Hepatic stellate cell (primary cell): ENCODE measurements around the gene SPSB2.
A peak's percentile ranks its signal among the peaks of the same experiment; 100 is the strongest.

Experiments
- DNase-seq: peaks from one replicate; pipeline ENCODE4 v3.0.0; 2011; ENCODE audit warnings: low spot score

The SPSB2 gene

DNA sequence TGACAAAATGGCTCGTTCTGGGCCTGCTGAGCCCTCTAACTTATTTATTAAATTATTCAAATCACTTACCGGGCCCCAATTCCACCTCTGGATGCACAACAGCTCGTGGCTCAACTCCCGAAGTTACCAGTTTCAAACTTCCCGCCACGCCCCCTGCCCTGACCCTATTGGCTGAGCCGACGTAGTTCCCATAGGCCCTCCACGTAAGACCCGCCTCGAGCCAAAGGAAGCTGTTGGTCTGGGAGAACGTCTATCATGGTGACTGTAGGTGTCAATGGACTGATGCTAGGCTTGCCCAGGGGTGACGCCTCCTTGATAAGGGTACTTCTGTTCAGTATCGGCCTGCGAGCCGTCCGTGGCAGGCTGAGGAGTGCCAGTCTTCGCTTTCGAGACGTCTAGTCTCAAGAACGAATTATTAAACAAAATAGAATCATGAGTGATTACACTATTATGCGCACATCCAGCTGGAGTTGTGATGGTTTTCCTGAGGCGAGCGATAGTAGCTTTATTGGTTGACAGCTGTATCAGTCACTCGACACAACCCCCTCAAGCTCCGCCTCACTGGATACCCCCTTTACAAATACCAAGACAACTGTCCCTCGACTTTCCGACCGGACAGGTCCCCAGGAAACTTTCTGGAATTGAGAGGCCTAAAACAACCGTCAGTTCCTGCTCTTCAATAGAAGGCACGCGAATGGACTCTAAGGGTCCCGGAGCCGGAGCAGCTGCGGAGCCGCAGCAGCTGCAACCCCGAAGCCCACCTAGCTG, 21.8 kb downstream of the SPSB2 start, which contains the start of gene CDCA3:
TSS of gene CDCA3 (minus strand) at position 134 of the 768 bp plus-strand sequence. CDS start 334 bp downstream, outside the sequence.
- DNase-seq: peak; percentile 100

DNA sequence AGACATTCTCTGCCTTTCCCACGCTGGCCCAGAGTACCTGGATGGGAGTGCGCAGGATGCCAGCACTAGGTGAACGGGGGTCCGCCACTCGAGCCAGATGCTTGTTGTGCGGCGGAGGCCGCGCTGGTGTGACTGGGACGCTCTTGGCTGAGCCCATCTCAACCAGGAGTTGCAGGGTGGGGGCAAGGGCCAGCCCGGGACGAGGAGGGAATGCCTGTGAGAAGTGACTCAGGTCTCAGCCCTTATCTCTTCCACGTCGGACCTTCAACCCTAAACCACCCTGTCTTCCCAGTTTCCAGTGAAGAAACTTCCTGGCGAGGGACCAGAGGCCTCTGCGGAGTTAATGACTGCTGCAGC, 22.3 kb downstream of the SPSB2 start:
- DNase-seq: no peak

DNA sequence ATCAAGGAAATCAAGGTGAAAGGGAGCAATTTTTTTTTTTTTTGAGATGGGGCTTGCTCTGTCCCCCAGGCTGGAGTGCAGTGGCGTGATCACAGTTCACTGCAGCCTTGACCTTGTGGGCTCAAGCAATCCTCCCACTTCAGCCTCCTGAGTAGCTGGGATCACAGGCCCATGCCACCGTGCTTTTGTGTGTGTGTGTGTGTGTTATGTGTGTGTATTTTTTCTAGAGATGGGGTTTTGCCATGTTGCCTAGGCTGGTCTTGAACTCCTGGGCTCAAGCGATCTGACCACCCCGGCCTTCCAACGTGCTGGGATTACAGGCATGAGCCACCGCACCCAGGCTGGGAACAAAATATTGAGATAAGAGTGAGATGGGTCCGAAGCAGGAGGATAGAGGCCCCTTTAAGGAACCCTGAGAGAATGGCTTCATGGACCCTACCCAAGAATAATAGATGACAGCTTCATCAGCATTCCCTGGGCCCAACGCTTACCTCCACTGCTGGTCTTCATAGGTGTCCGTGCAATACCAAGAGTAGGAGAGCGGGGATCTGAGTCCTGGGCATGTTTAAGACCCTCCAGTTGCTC, 23.0 kb downstream of the SPSB2 start:
- no peak for DNase-seq

DNA sequence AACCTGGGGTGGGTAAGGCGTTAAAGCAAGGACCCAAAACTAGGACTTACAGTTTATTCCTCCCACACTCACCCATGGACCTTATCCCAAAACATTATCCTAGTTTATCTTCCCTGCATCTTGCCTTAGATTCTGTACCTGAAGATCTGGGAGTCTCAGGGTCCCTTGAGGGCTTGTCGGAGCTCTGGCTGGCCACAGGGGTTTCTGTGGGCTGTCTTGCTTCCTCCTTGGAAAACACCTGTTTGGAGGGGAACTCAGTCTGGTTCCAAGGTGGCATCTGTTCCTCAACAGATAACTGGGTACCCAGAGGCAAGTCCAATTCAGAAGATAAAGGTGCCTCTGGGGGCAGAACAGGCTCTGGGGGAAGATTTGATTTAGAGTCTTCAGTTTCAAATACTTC, 23.7 kb downstream of the SPSB2 start:
- no peak for DNase-seq

DNA sequence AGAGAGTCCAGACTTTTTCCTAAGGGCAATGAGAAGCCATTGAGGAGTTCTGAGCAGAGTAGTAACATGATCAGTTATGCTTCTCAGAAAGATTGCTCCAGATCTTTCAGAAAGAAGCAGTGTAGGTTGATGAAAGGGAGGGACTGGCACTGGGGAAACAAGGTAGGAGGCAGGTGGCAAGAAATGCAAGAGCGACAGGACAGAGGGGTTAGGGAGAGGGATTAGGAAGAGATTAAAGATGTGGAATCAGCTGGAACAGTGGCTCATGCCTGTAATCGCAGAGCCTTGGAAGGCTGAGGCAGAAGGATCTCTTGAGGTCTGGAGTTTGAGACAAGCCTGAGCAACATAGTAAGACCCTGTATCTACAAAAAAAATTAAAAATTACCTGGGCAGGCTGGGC, 25.4 kb downstream of the SPSB2 start:
- no peak for DNase-seq

DNA sequence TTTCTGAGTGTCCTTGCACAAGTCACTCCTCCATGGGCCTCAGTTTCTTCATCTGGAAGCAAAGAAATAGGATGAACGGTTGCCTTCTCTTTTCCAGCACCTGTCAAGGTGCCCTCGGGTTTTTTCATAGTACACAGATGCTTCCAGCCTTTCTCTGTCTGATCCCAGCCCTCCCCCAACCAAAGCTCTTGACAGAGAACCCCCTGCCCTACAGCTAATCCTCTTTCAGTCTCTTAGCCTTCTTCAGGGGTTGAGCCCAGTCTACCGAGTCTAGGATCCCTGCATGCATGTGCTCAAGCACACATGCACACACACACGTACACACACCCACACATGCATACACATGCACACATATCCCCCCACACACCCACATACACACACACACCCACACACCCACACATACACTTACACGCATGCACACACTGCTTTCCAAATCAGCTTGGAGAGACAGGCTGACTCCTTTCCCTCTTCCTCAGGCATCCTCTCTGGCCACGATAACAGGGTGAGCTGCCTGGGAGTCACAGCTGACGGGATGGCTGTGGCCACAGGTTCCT, 26.7 kb downstream of the SPSB2 start:
- DNase-seq: no peak

DNA sequence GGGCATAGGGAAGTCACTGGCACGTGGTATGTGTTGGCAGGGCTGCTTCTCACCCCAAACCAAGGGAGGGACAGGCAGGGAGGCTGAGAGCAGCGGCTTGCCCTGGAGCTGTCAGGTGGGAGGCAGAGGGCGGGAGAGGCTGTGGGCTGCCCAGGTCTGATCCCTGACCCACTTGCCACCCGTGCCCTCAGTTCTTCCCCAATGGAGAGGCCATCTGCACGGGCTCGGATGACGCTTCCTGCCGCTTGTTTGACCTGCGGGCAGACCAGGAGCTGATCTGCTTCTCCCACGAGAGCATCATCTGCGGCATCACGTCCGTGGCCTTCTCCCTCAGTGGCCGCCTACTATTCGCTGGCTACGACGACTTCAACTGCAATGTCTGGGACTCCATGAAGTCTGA, 27.7 kb downstream of the SPSB2 start:
- DNase-seq: no peak

DNA sequence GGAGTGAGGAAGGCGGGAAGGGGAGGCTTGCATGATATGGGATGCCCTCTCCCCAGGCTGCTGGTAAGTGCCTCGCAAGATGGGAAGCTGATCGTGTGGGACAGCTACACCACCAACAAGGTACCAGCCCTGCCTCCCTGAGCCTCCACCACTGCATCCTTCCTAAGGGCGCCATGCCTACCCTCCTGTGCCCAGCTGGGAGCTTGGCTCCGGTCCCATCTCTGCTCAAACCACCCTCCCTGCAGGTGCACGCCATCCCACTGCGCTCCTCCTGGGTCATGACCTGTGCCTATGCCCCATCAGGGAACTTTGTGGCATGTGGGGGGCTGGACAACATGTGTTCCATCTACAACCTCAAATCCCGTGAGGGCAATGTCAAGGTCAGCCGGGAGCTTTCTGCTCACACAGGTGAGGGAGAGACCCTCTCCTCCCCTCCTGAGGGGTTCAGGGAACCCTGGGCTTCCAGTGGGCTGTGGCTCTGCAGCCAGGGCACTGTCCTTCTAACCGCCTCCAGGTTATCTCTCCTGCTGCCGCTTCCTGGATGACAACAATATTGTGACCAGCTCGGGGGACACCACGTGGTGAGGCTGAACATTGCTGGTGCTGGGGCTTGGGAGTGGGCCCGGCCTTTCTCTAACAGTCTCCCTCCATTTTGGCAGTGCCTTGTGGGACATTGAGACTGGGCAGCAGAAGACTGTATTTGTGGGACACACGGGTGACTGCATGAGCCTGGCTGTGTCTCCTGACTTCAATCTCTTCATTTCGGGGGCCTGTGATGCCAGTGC, 29.8 kb downstream of the SPSB2 start:
- DNase-seq: no peak

DNA sequence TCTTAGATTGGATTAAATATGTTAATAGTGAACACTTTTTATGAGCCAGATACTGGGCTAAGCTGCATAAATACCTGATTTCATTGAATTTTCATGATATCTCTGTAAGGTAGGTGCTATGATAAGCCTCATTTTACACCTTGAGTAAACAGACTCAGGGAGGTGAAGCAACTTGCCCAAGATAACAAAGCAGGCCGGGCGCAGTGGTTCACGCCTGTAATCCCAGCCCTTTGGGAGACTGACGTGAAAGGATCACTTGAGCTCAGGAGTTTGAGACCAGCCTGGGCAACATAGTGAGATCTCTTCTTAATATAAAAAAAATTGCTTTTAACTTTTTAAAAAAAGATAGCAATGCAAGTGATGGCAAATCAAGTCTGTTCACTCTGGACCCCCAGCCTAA, 31.0 kb downstream of the SPSB2 start:
- no peak for DNase-seq

DNA sequence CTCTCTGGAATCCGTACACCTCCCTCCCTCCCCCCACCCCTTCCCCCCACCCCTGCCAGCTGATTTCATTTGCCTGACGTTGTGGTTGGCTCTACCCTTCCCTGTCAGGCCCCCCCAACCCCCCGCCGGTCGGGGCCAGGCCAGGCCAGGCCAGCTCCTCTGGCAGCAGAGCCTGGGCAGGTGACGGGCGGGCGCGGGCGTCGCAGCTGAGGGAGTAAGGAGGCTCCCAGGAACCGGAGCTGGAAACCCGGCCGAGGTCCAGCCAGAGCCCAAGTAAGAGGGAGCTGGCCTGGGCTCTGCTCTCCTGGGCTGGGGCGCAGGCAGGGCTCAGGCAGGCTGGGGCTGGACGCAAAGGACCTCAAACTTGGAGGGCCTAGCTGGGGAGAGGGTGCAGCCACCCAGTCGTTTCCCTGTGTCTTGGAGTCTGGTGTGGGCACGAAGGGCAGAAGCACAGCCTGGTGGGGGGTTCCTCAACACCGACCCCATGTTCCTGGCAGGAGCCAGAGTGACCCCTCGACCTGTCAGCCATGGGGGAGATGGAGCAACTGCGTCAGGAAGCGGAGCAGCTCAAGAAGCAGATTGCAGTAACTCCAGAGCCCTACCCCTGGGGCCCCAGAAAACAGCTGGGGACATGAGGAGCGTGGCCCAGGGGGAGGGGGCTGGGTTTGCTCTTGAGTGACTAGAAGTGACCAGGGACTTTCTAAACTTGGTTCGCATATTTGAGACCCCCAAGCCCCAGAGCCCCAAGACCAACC, 32.2 kb downstream of the SPSB2 start, which contains the start of gene GNB3:
TSS of gene GNB3 (plus strand) at position 165 of the 755 bp plus-strand sequence. CDS start at position 528, 363 bp downstream.
- DNase-seq: no peak

DNA sequence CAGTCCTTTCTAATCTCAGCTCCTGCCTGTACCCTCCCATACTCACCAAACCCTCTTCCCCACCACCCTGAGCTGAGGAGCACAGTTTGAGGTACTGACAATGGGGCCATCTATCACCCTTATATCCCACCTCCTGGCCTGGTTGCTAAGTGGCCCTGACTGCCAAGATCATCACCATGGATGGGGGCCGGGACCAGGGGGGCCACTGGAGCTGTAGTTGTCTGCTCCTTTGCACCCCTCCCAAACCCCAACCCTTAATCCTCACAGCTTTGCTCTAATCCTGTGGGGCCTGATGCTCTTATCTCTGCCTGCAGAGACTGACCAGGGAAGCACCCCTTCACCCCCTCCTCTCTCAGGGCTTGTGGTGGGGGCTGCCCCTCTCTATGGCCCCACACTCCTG, 32.8 kb downstream of the SPSB2 start:
- no peak for DNase-seq

DNA sequence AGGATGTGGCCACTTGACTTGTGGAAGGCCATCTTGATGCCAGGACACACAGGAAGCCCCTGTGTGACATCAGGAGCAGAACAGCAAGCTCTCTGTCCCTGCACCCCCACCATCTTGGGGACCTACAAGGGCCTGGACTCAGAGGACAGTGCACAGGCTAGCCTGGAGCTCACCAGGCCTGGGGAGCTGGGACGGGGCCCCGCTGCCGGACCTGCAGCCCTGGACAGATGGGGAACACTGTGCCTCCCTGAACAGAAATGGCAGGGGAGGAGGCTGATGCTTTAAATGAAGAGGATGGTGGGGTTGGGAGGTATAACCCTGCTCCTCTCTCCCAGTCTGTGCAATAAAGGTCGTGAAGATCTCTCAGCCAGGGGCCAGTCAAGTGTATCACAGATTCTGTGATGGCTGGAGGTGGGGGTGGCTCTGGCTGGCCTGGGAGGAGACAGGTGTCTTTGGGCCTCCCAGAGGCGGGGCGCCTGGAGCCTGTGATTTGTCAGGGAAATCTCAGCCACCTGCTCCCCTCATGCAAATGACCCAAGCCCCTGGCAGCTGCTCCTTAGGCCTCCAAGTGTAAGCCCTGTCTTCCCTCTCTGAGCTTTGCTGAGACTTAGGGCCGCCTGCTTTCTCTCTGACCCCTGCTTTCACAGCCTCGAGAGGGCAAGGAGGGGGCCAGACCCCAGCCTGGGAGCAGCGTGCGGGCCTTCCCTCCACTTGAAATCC, 33.5 kb downstream of the SPSB2 start:
- no peak for DNase-seq

DNA sequence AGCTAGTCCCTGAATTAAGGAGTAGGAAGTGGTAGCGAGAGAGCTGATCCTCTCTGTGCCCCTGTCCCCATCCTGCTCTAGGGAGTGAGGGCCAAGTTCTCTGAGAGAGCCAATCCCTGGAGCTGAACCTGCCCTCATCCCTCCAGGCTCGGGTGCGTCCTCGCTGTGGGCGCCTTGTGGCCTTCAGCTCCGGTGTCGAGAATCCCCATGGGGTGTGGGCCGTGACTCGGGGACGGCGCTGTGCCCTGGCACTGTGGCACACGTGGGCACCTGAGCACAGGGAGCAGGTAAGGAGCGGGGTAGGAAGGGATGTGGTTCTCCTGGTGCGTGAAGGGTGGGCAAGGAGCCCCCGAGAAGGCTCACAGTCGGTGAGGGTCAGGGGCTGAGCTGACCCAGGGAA, 34.2 kb downstream of the SPSB2 start:
- DNase-seq: no peak

DNA sequence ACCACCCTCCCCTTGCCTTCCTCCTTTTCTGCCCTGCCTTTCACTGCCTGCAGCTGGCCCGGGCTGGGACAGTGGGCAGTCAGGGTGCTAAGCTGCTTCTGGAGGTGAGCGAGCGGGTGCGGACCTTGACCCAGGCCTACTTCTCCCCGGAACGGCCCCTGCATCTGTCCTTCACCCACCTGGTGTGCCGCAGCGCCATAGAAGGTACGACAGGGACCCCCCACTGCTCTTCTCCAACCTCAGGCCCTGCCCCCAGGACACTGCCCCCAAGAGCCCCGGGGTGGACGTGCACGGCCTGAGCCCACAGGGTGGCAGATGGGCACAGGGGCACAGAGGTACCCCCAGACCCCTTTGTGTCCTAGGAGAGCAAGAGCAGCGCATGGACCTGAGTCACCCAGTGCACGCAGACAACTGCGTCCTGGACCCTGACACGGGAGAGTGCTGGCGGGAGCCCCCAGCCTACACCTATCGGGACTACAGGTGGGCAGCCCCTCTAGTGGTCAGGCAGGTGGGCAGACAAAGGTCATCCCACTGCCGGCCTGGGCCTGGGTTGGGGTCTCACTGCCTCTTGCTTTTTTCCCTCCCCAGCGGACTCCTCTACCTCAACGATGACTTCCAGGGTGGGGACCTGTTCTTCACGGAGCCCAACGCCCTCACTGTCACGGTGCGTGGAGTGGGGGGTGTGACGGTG, 35.6 kb downstream of the SPSB2 start:
- no peak for DNase-seq

DNA sequence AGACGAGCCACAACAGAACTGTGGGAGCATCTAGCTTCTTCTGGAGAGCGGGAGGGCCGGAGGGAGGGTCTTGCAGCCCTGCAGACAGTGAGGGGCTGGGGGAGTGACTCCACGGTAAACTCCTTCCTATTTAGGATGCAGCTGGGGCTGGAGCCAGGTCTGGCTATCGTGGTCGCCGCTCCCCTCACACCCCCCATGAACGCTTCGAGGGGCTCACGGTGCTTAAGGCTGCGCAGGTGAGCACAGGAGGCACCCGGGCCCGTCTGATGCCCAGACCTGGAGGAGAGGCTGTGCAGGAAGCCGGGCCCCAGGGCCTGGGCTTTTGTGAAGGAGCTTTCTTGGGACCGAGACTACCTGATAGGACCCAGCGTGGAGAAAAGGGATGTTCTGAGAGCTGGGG, 36.3 kb downstream of the SPSB2 start:
- no peak for DNase-seq

DNA sequence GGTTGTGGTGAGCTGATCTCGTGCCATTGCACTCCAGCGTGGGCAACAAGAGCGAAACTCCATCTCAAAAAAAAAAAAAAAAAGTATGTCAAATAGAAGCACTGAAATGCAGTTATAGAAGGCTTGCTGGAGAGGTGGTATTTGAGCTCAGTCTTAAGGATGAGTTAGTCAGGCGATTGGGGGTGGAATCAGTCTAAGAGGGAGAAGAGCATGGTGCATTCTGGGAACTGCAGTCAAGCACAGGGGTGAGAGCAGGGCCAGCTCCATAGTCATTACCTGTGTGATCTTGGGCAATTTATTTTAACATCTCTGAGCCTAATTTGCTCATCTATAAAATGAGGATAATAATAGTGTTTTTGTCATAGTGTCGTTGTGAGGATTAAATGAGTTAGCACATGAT, 38.2 kb downstream of the SPSB2 start:
- DNase-seq: no peak

DNA sequence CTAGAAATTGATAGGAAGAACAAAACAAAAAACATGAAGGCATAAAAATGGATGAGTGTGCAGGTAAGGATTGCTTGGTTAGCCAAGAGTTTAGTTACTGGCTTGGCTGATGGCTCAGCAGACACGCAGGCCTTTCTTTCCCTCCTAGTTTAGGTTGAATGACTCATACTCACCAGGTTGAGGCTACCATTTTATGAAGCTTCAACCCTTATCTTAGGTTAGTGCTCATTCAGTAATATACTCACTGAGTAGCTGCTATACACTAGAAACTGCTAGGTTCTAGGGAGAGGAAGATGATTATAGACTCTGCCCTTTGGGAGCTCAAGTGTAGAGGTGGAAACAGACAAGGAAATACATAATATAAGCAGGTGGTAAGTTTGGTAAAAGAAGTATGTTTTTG, 38.8 kb downstream of the SPSB2 start:
- no peak for DNase-seq

DNA sequence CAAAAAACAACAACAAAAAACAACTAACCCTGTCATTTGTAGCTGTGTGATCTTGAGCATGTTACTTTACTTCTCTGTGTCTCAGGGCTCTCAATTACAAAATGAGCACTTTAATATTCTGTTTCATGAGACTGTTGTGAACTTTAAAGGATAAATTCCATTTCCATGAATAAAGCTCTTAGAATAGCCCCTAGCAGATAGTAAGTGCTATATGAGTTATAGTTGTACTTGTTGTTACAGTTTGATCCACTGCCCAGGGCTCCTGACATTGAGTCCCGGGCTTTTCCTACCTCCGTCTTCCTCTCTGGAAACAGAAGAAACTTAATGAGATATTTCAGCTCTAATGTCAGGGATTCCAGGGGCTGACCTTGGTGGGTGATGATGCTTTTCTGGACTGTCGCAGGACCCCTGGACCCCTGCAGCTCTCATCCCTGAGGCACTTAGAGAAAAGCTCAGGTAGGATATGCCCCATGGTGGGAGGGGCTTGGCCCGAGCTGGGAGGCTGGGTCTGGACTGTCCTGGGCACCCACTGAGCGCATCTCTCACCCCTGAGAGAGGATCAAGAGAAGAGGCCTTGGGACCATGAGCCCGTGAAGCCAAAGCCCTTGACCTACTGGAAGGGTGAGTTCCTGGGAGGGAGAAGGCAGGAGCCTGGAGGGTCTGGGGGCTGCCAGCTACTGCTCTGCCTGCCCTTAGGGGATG, 39.8 kb downstream of the SPSB2 start:
- peak; percentile 45 for DNase-seq

DNA sequence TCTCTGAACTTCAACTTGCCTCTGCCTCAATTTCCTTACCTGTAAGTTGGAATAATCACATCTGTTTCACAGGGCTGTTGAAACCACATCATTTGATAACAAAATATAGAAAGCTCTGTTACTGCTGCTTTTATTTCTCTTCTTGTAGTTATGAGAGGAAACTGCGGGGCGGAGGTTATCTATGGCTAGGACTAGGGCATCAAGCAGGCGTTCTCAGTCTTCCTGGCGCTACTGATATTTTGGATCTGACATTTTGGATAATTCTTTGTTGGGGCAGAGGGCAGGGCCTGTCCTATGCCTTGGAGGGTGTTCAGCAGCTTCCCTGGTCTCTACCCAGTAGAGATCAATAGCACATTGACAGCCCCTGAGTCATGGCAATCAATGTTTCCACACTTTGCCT, 41.0 kb downstream of the SPSB2 start:
- no peak for DNase-seq

DNA sequence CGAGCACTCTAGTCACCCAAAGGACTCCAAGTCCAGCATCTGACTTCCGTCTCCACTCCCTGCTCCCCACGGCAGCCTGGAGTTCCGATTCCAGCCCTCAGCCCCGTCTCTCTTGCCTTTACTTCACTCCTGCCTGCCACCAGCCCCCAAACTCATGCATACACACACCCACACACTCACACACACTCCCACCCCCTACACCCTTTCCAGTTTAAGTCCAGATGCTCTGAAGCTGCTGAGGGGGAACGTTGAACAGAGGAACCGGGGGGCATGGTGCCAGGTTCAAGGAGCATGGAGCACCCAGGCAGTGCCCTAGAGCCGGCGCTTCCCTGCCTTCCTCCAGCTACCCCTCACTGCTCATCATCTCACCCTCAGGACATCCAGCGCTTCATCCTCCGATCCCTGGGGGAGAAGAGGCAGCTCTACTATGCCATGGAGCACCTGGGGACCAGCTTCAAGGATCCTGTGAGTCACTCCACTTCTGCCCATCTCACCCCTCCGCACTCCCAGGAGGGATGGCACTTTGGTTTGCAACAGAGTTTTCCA, 41.6 kb downstream of the SPSB2 start:
- DNase-seq: no peak
